RPMI7951 (cell line): ENCODE data around the gene PLA2G4E. TPM values are rescaled to one million over a fixed set of nuclear protein-coding genes. Genes with fewer than 3 reads are reported as not detected.

Experiments used
- DNase-seq: peaks from one replicate; pipeline ENCODE4 v3.0.0-alpha.2; 2012; ENCODE audit warnings: low read depth
- total RNA-seq: library from RNA; depleted of rRNA; stranded (reverse); fragments of >200 nt; shearing (Covaris generic); gene quantifications from 2 replicates; pipeline ENCODE4 v1.2.3, GENCODE V29; 2014

PLA2G4E gene
- total RNA-seq, 1 experiment from 2014 or later: not detected

DNA sequence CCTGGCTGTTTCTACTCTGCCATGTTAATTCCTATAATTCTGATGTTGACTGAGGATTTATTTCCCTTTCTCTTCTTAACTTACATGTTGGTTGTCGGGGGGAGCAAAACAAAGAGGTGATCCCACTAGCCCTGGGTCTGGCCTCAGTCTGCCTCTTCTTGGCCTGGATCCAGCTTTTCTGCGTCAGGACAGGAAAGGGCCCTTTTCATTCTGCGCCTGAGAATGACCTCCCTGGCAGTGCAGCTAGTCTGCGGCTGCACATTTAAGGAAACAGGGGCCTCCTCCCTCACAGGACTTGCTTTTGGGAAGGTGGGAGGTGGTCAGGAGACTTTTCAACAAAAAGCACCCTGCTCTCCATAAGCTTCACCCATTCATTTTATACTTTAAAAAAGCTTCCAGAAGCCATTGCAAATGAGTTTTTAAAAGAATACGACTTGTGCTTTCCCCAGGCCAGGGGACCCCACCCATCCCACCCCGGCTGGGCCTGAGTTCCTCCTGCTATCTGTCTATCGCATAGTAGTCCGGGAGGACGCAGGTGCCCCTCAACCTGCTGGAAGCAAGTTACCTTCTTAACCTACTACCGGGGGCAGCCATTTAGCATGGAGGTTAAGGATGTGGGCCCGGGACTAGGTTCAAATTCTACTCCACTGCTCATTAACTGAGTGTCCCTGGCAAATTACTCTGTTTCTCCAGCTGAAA, 27.2 kb downstream of the PLA2G4E start:
- DNase-seq: no peak

- DNase-seq: no peak
Observed at GRCh38 chr15:41992803-41993190, 28.0 kb downstream of the PLA2G4E start.

DNA sequence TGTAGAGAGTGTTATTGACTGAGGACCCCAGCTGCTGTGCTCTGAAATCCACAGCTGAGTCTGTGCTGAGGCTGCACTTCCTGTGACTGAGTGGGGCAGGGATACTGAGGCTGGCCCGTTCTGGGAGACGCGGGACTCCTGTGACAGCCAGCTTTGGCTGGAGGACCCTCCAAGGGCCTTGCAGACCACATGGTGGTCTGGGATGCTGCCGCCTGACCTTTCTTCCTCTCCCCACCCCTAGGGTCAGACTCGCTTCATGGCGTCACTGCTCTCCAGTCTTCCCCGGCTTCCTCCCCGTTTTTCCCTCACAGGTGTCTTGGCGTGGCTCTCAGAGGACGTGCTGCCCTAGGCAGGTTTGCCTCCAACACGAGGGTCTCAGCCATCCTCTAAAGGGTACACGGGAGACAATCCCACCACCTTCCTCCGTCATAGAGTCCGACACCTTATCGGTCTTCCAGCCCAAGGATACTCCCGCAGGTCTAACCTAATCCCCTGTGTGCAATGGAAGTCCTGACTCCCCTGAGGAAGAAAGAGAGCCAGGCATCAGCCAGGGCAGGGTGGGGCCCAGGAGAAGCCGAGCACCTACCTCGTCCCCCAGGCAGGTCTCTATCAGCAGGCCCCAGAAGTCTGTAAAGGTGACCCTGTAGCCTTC, 28.6 kb downstream of the PLA2G4E start:
- no peak for DNase-seq

GRCh38 chr15:41990691-41991090, 30.2 kb downstream of the PLA2G4E start:
- DNase-seq: no peak

GRCh38 chr15:41990243-41990605, 30.6 kb downstream of the PLA2G4E start:
- no peak for DNase-seq

DNA sequence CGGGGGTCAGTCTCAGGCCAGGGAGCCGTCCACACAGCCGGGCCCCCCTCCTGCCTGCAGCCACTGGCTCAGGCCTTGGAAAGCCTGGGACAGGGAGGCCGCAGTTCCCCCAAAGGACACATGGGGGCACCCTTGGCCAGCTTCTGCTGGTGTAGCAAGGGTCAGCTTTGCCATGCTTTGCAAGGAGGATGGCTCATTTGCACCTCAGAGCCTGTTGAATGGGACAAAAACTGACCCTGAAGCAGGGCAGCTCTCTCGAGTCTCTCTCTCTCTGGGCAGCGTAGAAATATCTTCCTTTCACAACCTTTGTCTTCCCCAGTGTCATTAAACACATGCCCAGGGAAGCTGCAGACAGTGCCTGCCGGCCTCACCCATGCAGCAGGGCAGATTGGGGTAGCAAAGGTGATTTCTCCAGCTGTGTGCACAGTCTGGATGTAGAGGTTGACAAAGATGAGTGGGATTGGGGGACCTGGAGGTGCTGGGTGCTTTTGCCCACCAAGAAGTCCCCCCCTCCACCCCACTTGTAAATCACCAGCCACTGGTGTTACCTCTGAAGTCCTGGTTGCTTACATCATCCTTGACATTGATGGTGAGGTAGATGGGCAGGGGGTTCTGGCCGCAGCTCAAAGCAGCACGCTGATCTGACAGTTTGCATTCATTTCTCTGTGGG, 31.1 kb downstream of the PLA2G4E start:
- DNase-seq: peak; percentile 62

DNA sequence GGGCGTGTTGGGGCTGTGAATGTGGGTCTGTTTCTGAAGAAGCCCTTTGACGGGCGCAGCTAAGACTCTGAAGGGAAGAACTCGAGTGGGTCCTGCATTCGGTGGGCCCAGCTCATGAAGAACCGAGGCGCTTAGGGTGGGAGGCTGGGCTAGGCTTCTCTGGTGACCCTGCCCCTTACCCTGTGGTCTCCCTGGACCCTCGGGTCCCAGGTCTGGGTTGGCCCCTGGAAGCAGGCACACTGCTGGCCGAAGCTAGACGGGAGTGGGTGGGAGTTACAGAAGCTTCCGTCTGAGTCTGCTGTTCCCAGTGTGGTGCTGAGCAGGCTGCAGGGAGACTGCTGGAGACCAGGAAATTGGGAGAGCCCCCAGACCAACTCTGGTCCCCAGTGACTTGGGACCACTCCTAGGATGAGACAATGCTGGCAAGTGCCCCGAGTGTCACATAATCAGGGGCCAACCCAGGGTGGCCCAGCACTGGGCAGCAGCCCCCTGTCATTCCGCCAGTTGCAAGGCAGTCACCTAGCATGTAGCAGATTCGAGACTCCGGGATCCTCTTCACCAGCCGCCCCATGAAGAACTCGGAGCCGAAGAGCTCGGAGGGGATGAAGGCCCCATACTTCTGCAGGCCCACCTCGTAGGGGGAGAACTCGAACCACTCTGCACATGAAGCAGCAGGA, 31.8 kb downstream of the PLA2G4E start:
- no peak for DNase-seq

- no peak for DNase-seq
Observed at GRCh38 chr15:41987925-41988275, 32.9 kb downstream of the PLA2G4E start.

- DNase-seq: no peak
Observed at GRCh38 chr15:41987246-41987924, 33.5 kb downstream of the PLA2G4E start.

DNA sequence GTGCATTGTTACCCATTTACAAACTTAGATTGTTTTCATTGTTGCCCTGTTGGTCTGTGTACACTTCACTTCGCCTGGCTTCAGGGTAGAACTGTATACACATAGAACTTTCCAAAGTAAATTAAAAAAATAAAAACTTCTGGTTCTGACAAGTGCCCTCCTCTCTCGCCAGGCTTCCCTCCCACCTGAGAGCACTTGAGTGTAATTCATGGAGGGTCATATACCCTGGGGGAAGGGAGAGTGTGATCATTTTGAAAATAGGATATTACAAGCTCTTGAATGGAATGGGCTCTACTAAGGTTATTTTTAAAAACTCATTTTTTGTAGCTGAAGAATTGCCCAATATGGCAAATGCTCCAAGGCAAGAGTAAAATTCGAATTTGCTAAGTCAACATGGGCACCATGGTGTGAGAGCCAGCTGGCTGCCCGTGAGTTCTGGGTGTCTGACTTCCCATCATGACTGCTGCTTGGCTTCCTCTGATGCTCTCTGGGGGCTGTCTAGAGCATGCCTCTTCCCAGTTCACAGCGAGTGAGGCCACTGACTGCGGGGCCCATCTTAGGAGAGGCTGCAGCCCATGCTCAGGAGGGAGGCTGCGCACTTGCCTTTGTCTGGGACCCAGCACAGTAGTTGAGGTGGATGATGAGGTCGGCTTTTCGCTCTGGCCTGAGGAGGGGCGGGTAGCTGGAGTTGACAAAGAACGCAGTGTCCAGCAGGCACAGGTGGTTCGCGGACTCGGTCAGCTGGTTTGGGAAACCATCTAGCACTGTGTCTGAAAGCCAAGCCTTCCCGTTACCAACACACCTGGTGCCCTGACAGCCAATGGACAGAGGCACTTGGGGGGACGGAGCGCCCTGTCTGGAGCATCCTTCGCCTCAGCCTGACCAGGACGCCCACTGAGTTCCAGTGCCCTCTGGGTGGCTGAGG, 35.3 kb downstream of the PLA2G4E start:
- DNase-seq: no peak

DNA sequence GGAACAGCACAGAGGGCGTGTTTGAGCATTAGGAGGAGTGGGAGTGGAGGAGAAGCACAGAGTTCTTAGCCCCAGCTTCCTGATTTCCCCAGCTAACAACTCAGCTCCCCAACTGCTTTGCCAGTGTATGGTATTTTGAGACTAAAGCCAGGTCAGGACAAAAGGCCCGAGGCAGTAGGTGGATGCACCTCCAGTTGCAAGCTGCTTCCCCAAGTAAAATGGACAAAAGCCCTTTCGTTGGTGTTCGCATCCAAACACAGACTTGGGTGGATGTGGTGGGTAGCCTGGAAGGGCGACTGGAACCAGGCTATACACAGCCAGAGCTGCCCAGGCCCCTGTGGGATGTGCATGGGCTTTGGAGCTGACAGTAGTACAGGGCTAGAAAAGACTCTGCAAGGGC, 36.2 kb downstream of the PLA2G4E start:
- no peak for DNase-seq

GRCh38 chr15:41983621-41984571, 36.9 kb downstream of the PLA2G4E start:
- DNase-seq: no peak

GRCh38 chr15:41983221-41983620, 37.6 kb downstream of the PLA2G4E start:
- DNase-seq: no peak

- DNase-seq: no peak
Observed at GRCh38 chr15:41982133-41982930, 38.5 kb downstream of the PLA2G4E start.

DNA sequence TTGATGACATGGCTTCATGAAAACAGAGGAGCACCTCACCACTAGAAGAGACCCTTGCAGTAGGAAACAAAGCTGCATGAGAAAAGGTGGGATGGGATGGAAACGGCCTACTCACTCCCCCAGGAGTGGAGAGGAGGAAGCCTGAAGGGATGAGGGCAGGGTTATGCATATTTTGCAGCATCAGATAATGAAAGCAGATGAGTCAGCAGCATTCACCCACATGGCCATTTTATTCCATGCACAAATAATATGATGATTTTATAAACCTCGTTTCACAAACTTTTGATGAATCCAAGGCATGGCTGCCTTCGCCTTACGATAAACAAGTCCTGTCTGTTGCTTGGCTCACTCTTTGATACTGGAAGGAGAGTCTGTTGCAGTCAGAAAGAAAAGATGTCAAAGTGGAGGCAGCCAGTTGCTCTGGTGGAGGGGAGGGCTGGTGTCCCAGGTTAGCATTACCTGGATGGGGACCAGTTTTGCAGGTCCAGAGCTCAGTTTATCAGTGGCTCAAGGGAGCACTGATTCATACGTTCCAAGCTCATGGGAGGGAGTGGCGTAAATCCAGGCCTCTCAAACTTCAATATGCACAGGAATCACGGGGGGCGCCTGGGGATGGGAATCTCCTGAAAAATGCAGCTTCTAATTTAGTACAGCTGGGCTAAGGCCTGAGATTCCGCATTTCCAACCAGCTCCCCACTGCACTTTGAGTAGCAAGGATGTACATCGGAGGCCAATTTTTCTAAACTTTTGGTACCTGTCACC, 39.3 kb downstream of the PLA2G4E start:
- peak; percentile 19 for DNase-seq

DNA sequence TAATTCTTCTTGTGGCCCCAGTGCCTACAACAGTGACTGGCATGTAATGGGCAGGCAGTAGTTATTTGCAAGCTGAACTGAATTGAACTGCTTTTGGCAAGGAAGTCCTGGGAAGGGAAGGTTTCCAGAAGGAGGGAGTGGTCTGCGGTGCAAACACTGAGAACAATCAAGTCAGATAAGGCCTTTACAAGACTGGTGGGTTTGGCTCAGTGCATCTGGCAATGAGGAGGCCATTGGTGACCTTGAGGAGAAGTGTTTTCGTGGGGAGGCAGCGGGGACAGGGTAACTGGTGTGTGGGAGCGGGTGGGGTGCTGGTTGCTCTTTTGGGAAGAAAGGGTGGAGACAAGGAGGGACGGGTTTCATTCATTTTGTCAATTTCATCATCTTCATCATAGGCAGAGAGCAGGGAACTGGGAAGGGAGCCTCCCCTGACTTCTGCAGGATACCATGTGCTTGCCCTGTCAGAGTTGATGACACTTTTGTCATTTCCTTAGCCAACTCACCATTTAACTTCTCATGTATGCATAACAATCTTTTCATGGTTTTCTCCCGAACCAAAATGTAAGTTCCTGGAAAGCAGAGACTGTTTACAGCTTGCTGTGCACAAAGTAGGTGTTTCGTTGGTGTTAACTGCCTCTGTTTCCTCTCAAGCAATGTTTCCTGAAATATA, 40.1 kb downstream of the PLA2G4E start:
- no peak for DNase-seq

GRCh38 chr15:41979493-41980266, 41.2 kb downstream of the PLA2G4E start:
- no peak for DNase-seq
